ENCODE measurements around the gene SSTR3. TPM values are rescaled to one million over a fixed set of nuclear protein-coding genes. Genes with fewer than 3 reads are reported as not detected.

Gene SSTR3
- total and polyA plus RNA-seq, 9 of the 15 experiments (the other 6 are each of a cell fraction or from before 2014, with no cell fraction given): 0.03 TPM; not detected in 8

DNA sequence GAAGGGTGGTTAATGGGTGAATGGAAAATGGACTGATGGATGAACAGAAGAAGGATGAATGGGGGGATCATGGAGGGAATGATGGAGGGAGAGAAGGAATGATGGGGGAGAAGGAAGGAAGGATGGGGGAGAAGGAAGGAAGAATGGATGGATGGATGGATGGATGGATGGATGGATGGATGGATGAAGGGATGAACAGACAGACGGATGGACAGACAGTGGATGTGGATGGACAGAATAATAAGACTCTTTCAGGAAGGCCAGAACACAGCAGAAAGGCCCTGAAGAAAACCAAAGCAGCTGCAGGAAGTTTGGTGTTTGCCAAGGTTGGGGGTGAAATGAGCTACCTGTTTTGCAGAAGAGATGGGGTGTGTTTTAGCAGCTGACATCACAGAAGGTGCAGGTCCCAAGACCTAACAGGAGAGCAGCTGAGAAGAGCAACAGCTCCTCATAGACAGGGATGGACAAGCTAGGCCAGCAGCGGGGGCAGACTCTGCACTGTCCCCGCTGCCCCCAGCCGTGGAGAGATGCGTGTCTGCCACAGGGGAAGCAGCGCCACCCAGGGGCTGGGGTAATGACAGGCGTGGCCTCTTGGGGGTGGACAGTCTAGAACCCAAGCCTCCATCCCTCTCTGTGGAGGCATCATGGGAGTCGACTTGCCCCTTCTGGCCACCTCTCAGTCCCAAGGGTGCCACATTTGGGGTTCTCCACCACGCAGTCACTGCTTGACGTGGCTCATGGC, 42.2 kb downstream of the SSTR3 start:
- H3K9me3 ChIP-seq (replicated peaks; ENCODE audit: control insufficient read depth, insufficient read depth, low read depth, low read length): no peaks in the 10 kb centered on the region
- no peak overlapping the region; a peak in 1 of 4 replicates for H3K9ac ChIP-seq (ENCODE audit: insufficient read depth in 1 of 2, low read depth in 2 of 2, low read length in 2 of 2)
- no peaks in the 10 kb centered on the region for H3K79me2 ChIP-seq (ENCODE audit: control insufficient read depth, insufficient read depth, low read length)
- H3K4me1 ChIP-seq (replicated peaks in 1 of 2; ENCODE audit: control insufficient read depth in 2 of 2, insufficient read depth in 2 of 2, low read length in 2 of 2): peaks cover 0 to 13% of the 10 kb centered on the region in 2 experiments; a peak in 2 of 5 replicates
- H3K36me3 ChIP-seq (ENCODE audit: control insufficient read depth, insufficient read depth, low read length): no peaks in the 10 kb centered on the region
- ChIA-PET POLR2A (interaction anchor here (0.6 to 1.1 kb wide), 2 partner anchors 9 to 34 kb away, joined by 3 to 4 read pairs; no protein-coding TSS in a partner anchor), CTCF (ENCODE audit: low intra/inter-chr PET ratio) (interaction anchor here (0.7 kb wide), 1 partner anchor 10 kb away, joined by 3 read pairs; no protein-coding TSS in a partner anchor)
- no peaks in the 10 kb centered on the region for H3K9me1 ChIP-seq (ENCODE audit: control insufficient read depth, insufficient read depth, low read length)
- no peak for FAIRE-seq
- H3K27me3 ChIP-seq (ENCODE audit: control insufficient read depth in 2 of 2, insufficient read depth in 2 of 2, low read length in 2 of 2): peaks cover 4 to 12% of the 10 kb centered on the region in 2 experiments; a peak in 3 of 5 replicates
- 3% methylated on average over 8 of the region's 10 CpGs for WGBS (ENCODE audit: insufficient coverage, low coverage, missing lambda C conversion rate)
- in situ Hi-C loops (cut with MboI): loop anchor here (5.0 kb wide), 1 partner anchor 287 kb away; no protein-coding TSS in a partner anchor
- no peaks in the 10 kb centered on the region for H4K20me1 ChIP-seq (replicated peaks; ENCODE audit: control insufficient read depth, insufficient read depth, low read length)
- H3K4me2 ChIP-seq (ENCODE audit: insufficient read depth, low read length): no peak overlapping the region
- no peak overlapping the region for H2AFZ ChIP-seq (ENCODE audit: low read depth, low read length)
- H3K27ac ChIP-seq (ENCODE audit: extremely low read depth, low read depth, low read length): no peak overlapping the region
- TF ChIP-seq CREBBP (IDR thresholded peaks at IDR 0.05; ENCODE audit: low read depth, low read length): no peak
- TF ChIP-seq, protein P1, sequence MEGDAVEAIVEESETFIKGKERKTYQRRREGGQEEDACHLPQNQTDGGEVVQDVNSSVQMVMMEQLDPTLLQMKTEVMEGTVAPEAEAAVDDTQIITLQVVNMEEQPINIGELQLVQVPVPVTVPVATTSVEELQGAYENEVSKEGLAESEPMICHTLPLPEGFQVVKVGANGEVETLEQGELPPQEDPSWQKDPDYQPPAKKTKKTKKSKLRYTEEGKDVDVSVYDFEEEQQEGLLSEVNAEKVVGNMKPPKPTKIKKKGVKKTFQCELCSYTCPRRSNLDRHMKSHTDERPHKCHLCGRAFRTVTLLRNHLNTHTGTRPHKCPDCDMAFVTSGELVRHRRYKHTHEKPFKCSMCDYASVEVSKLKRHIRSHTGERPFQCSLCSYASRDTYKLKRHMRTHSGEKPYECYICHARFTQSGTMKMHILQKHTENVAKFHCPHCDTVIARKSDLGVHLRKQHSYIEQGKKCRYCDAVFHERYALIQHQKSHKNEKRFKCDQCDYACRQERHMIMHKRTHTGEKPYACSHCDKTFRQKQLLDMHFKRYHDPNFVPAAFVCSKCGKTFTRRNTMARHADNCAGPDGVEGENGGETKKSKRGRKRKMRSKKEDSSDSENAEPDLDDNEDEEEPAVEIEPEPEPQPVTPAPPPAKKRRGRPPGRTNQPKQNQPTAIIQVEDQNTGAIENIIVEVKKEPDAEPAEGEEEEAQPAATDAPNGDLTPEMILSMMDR (IDR thresholded peaks at IDR 0.05 in 2 of 3, conservative IDR thresholded peaks at IDR 0.05 in 1 of 3; ENCODE audit: insufficient read depth in 2 of 3, low read depth in 1 of 3, low read length in 3 of 3): peak in 1 of 3 experiments; percentile 45; a peak in 1 of 6 replicates
- TF ChIP-seq ZFP36 (IDR thresholded peaks at IDR 0.05; ENCODE audit: low read depth, low read length, partially characterized antibody): no peak
- no peak for TF ChIP-seq HNRNPK (IDR thresholded peaks at IDR 0.05; ENCODE audit: low read depth, low read length, poor library complexity, severe bottlenecking)
- TF ChIP-seq RAD21 (CRISPR knock-in tag; conservative IDR thresholded peaks at IDR 0.05 in 1 of 2, IDR thresholded peaks at IDR 0.05 in 1 of 2): peak in 1 of 2 experiments; percentile 27; a peak in 2 of 4 replicates
- BruUV-seq (replicated peaks): no TSS peak
- intact Hi-C loops (cut with micrococcal nuclease): no loop called here
- ATAC-seq: peak; percentile 58; the same call in 2 of the 3 replicates
- H3K4me3 ChIP-seq: no peak overlapping the region
- DNase-seq (ENCODE audit: extremely low read depth in 1 of 4, low spot score in 3 of 4): peak in 2 of 4 experiments; percentile 31 to 35

Measured in K562 (cell line).